ENCODE measurements around the gene S100G. TPM values are rescaled to one million over a fixed set of nuclear protein-coding genes. Genes with fewer than 3 reads are reported as not detected.
"Not testable (repeated sequence)": the region's sequence is repeated elsewhere in the genome, so short reads cannot be mapped to it uniquely, and the experiment has no call there.

Gene S100G
- not detected for total RNA-seq
- polyA plus RNA-seq, result not detected

GRCh38 chrX:16649858-16650257 lies at the start of gene S100G:
Gene S100G (plus strand): TSS chrX:16650158. CDS start chrX:16651007, 849 bp downstream.
- no peak for DNase-seq (ENCODE audit: extremely low spot score)
- WGBS, result 97% methylated on average over 4 of the region's 4 CpGs
- no peaks in the 10 kb centered on the region for H3K4me1 ChIP-seq (ENCODE audit: insufficient read depth)
- no peak within 1 kb of the TSS for H3K27ac ChIP-seq (ENCODE audit: low read depth)
- H3K4me3 ChIP-seq (ENCODE audit: low read depth, low read length), result no peak within 1 kb of the TSS
- H3K36me3 ChIP-seq (ENCODE audit: insufficient read depth), result no peaks in the 10 kb centered on the region

- no peaks in the 10 kb centered on the region for H3K4me1 ChIP-seq (ENCODE audit: insufficient read depth)
- H3K4me3 ChIP-seq (ENCODE audit: low read depth, low read length), result no peak overlapping the region
- 79% methylated on average over 4 of the region's 4 CpGs for WGBS
- H3K36me3 ChIP-seq (ENCODE audit: insufficient read depth), result no peaks in the 10 kb centered on the region
- no peak for DNase-seq (ENCODE audit: extremely low spot score)
- H3K27ac ChIP-seq (ENCODE audit: low read depth), result no peak overlapping the region
These were observed 48.1 kb upstream of the S100G start for GRCh38 chrX:16601885-16602284.

- not testable (repeated sequence) for H3K4me1 ChIP-seq (ENCODE audit: insufficient read depth); H3K4me3 ChIP-seq (ENCODE audit: low read depth, low read length)
These were observed 46.7 kb upstream of the S100G start for GRCh38 chrX:16603235-16603634.

GRCh38 chrX:16603822-16604221 lies 46.1 kb upstream of the S100G start:
- no peak overlapping the region for H3K4me3 ChIP-seq (ENCODE audit: low read depth, low read length)
- H3K4me1 ChIP-seq (ENCODE audit: insufficient read depth), result no peaks in the 10 kb centered on the region
- 73% methylated on average over 4 of the region's 4 CpGs for WGBS

More at GRCh38 chrX:16603235-16603634, 46.7 kb upstream of the S100G start:
- not testable (repeated sequence) for DNase-seq (ENCODE audit: extremely low spot score); H3K27ac ChIP-seq (ENCODE audit: low read depth); H3K36me3 ChIP-seq (ENCODE audit: insufficient read depth)
- WGBS, result 98% methylated on average over 6 of the region's 6 CpGs

GRCh38 chrX:16604337-16604736 lies 45.6 kb upstream of the S100G start:
- no peaks in the 10 kb centered on the region for H3K4me1 ChIP-seq (ENCODE audit: insufficient read depth)
- H3K27ac ChIP-seq (ENCODE audit: low read depth), result no peak overlapping the region
- WGBS, result 61% methylated on average over 2 of the region's 2 CpGs
- no peak overlapping the region for H3K4me3 ChIP-seq (ENCODE audit: low read depth, low read length)
- no peak for DNase-seq (ENCODE audit: extremely low spot score)
- H3K36me3 ChIP-seq (ENCODE audit: insufficient read depth), result no peaks in the 10 kb centered on the region

More at GRCh38 chrX:16603822-16604221, 46.1 kb upstream of the S100G start:
- H3K27ac ChIP-seq (ENCODE audit: low read depth), result no peak overlapping the region
- H3K36me3 ChIP-seq (ENCODE audit: insufficient read depth), result no peaks in the 10 kb centered on the region
- DNase-seq (ENCODE audit: extremely low spot score), result no peak

GRCh38 chrX:16606142-16606720 lies 43.7 kb upstream of the S100G start:
- Histone ChIP-seq H3K27ac (ENCODE audit: low read depth) (no peak overlapping the region), H3K4me3 (ENCODE audit: low read depth, low read length) (no peak overlapping the region), H3K36me3 (ENCODE audit: insufficient read depth) (no peaks in the 10 kb centered on the region), H3K4me1 (ENCODE audit: insufficient read depth) (no peaks in the 10 kb centered on the region)
- WGBS, result 75% methylated on average over 4 of the region's 4 CpGs
- no peak for DNase-seq (ENCODE audit: extremely low spot score)

GRCh38 chrX:16610121-16610621 lies 39.8 kb upstream of the S100G start:
- H3K36me3 ChIP-seq (ENCODE audit: insufficient read depth), result no peaks in the 10 kb centered on the region
- no peaks in the 10 kb centered on the region for H3K4me1 ChIP-seq (ENCODE audit: insufficient read depth)
- 90% methylated on average over 1 of the region's 1 CpG for WGBS
- no peak for DNase-seq (ENCODE audit: extremely low spot score)
- H3K4me3 ChIP-seq (ENCODE audit: low read depth, low read length), result no peak overlapping the region
- no peak overlapping the region for H3K27ac ChIP-seq (ENCODE audit: low read depth)

GRCh38 chrX:16610654-16611053 lies 39.3 kb upstream of the S100G start:
- not testable (repeated sequence) for H3K4me1 ChIP-seq (ENCODE audit: insufficient read depth); H3K36me3 ChIP-seq (ENCODE audit: insufficient read depth); DNase-seq (ENCODE audit: extremely low spot score); H3K27ac ChIP-seq (ENCODE audit: low read depth); H3K4me3 ChIP-seq (ENCODE audit: low read depth, low read length)
- WGBS, result 99% methylated on average over 3 of the region's 3 CpGs

GRCh38 chrX:16612257-16612897 lies 37.6 kb upstream of the S100G start:
- no peaks in the 10 kb centered on the region for H3K4me1 ChIP-seq (ENCODE audit: insufficient read depth)
- H3K27ac ChIP-seq (ENCODE audit: low read depth), result no peak overlapping the region
- no peak overlapping the region for H3K4me3 ChIP-seq (ENCODE audit: low read depth, low read length)
- no peak for DNase-seq (ENCODE audit: extremely low spot score)
- H3K36me3 ChIP-seq (ENCODE audit: insufficient read depth), result peaks cover 2% of the 10 kb centered on the region
- 73% methylated on average over 6 of the region's 6 CpGs for WGBS

GRCh38 chrX:16617382-16617781 lies 32.6 kb upstream of the S100G start:
- H3K4me3 ChIP-seq (ENCODE audit: low read depth, low read length), result no peak overlapping the region
- peaks cover 2% of the 10 kb centered on the region for H3K36me3 ChIP-seq (ENCODE audit: insufficient read depth)
- no peaks in the 10 kb centered on the region for H3K4me1 ChIP-seq (ENCODE audit: insufficient read depth)
- H3K27ac ChIP-seq (ENCODE audit: low read depth), result no peak overlapping the region
- WGBS, result 86% methylated on average over 1 of the region's 1 CpG
- DNase-seq (ENCODE audit: extremely low spot score), result no peak

GRCh38 chrX:16618422-16618821 lies 31.5 kb upstream of the S100G start:
- 95% methylated on average over 1 of the region's 1 CpG for WGBS
- Histone ChIP-seq H3K36me3 (ENCODE audit: insufficient read depth) (peaks cover 2% of the 10 kb centered on the region), H3K4me3 (ENCODE audit: low read depth, low read length) (no peak overlapping the region), H3K27ac (ENCODE audit: low read depth) (no peak overlapping the region), H3K4me1 (ENCODE audit: insufficient read depth) (no peaks in the 10 kb centered on the region)
- no peak for DNase-seq (ENCODE audit: extremely low spot score)

- no peak overlapping the region for H3K27ac ChIP-seq (ENCODE audit: low read depth)
- H3K4me1 ChIP-seq (ENCODE audit: insufficient read depth), result no peaks in the 10 kb centered on the region
- peaks cover 2% of the 10 kb centered on the region for H3K36me3 ChIP-seq (ENCODE audit: insufficient read depth)
- no peak for DNase-seq (ENCODE audit: extremely low spot score)
- H3K4me3 ChIP-seq (ENCODE audit: low read depth, low read length), result no peak overlapping the region
- WGBS, result 99% methylated on average over 2 of the region's 2 CpGs
These were observed 30.9 kb upstream of the S100G start for GRCh38 chrX:16619024-16619423.

GRCh38 chrX:16628511-16628910 lies 21.4 kb upstream of the S100G start:
- H3K36me3 ChIP-seq (ENCODE audit: insufficient read depth); DNase-seq (ENCODE audit: extremely low spot score); H3K27ac ChIP-seq (ENCODE audit: low read depth); H3K4me1 ChIP-seq (ENCODE audit: insufficient read depth); H3K4me3 ChIP-seq (ENCODE audit: low read depth, low read length): not testable (repeated sequence)
- 71% methylated on average over 6 of the region's 6 CpGs for WGBS

GRCh38 chrX:16628946-16629595 lies 20.9 kb upstream of the S100G start:
- no peak overlapping the region for H3K27ac ChIP-seq (ENCODE audit: low read depth)
- no peak overlapping the region for H3K4me3 ChIP-seq (ENCODE audit: low read depth, low read length)
- no peak for DNase-seq (ENCODE audit: extremely low spot score)
- no peaks in the 10 kb centered on the region for H3K36me3 ChIP-seq (ENCODE audit: insufficient read depth)
- 81% methylated on average over 17 of the region's 17 CpGs for WGBS
- no peaks in the 10 kb centered on the region for H3K4me1 ChIP-seq (ENCODE audit: insufficient read depth)

Measured in urinary bladder (tissue), 4 donors.